H9 (cell line): ENCODE data around the gene SLC16A2. TPM values are rescaled to one million over a fixed set of nuclear protein-coding genes. Genes with fewer than 3 reads are reported as not detected.

Experiments used
- DNase-seq: peaks from one replicate; pipeline ENCODE4 v3.0.0-alpha.2; 2017
- H2AFZ ChIP-seq: one replicate; pipeline ENCODE4 v1.6.1; 2013; ENCODE audit warnings: mild to moderate bottlenecking, low read length, control low read depth, moderate library complexity
- H2AK5ac ChIP-seq: 2 replicates; pipeline ENCODE4 v1.6.1; 2013; ENCODE audit warnings: low read length, control low read depth, mixed read lengths; ENCODE audit not compliant: insufficient read length
- H2BK120ac ChIP-seq: one replicate; pipeline ENCODE4 v1.6.1; 2013; ENCODE audit warnings: low read depth, mild to moderate bottlenecking, low read length, control low read depth, inconsistent platforms; ENCODE audit not compliant: poor library complexity, severe bottlenecking
- H2BK12ac ChIP-seq: 2 replicates; pipeline ENCODE4 v1.6.1; 2013; ENCODE audit warnings: low read length, control low read depth, mixed read lengths, low read depth; ENCODE audit not compliant: insufficient read length
- H2BK15ac ChIP-seq: 2 replicates; pipeline ENCODE4 v1.6.1; 2013; ENCODE audit warnings: low read depth, low read length, control low read depth
- H2BK20ac ChIP-seq: one replicate; pipeline ENCODE4 v1.6.1; 2013; ENCODE audit warnings: low read depth, mild to moderate bottlenecking, low read length, control low read depth, inconsistent platforms; ENCODE audit not compliant: poor library complexity, severe bottlenecking
- H2BK5ac ChIP-seq: 2 replicates; pipeline ENCODE4 v1.6.1; 2013; ENCODE audit warnings: low read length, control low read depth, mixed read lengths; ENCODE audit not compliant: insufficient read length
- H3K14ac ChIP-seq: 2 replicates; pipeline ENCODE4 v1.6.1; 2013; ENCODE audit warnings: low read length, control low read depth; ENCODE audit not compliant: insufficient read depth
- H3K18ac ChIP-seq: 2 replicates; pipeline ENCODE4 v1.6.1; 2013; ENCODE audit warnings: low read depth, mild to moderate bottlenecking, mixed read lengths, low read length, control low read depth; ENCODE audit not compliant: insufficient read length
- H3K23ac ChIP-seq: 2 replicates; pipeline ENCODE4 v1.6.1; 2013; ENCODE audit warnings: low read length, control low read depth, mixed read lengths, low read depth; ENCODE audit not compliant: insufficient read length
- H3K23me2 ChIP-seq: 2 replicates; pipeline ENCODE4 v1.6.1; 2013; ENCODE audit warnings: low read depth, mild to moderate bottlenecking, mixed read lengths, low read length, control low read depth; ENCODE audit not compliant: insufficient read length, poor library complexity, severe bottlenecking
- H3K27ac ChIP-seq: 2 replicates; pipeline ENCODE4 v1.5.1; 2013; ENCODE audit warnings: low read length, control low read depth, mixed read lengths, low read depth; ENCODE audit not compliant: insufficient read length
- H3K27me3 ChIP-seq: 2 replicates; pipeline ENCODE4 v1.6.1; 2013; ENCODE audit warnings: low read length, control low read depth, inconsistent platforms; ENCODE audit not compliant: insufficient read depth
- H3K4ac ChIP-seq: 2 replicates; pipeline ENCODE4 v1.6.1; 2013; ENCODE audit warnings: low read depth, mild to moderate bottlenecking, control low read depth, inconsistent platforms, low read length, moderate library complexity
- H3K4me1 ChIP-seq: 2 replicates; pipeline ENCODE4 v1.6.1; 2013; ENCODE audit warnings: low read length, control low read depth, inconsistent platforms; ENCODE audit not compliant: insufficient read depth
- H3K4me2 ChIP-seq: 2 replicates; pipeline ENCODE4 v1.6.1; 2013; ENCODE audit warnings: low read length, control low read depth, mixed read lengths; ENCODE audit not compliant: insufficient read length, insufficient read depth
- H3K56ac ChIP-seq: 2 replicates; pipeline ENCODE4 v1.6.1; 2013; ENCODE audit warnings: low read depth, mild to moderate bottlenecking, mixed read lengths, low read length, control low read depth; ENCODE audit not compliant: insufficient read length
- H3K79me1 ChIP-seq: 2 replicates; pipeline ENCODE4 v1.6.1; 2013; ENCODE audit warnings: low read depth, mild to moderate bottlenecking, moderate library complexity, low read length, control low read depth, inconsistent platforms; ENCODE audit not compliant: insufficient read depth, poor library complexity, severe bottlenecking
- H3K79me2 ChIP-seq: 2 replicates; pipeline ENCODE4 v1.6.1; 2013; ENCODE audit warnings: low read length, control low read depth, inconsistent platforms; ENCODE audit not compliant: insufficient read depth
- H3K9ac ChIP-seq: 2 replicates; pipeline ENCODE4 v1.6.1; 2013; ENCODE audit warnings: low read length, control low read depth, mixed read lengths; ENCODE audit not compliant: insufficient read length; ENCODE audit errors: extremely low read depth
- H3K9me3 ChIP-seq: one replicate; pipeline ENCODE4 v1.6.1; 2013; ENCODE audit warnings: low read depth, low read length, inconsistent platforms; ENCODE audit not compliant: control insufficient read depth
- H3T11ph ChIP-seq: one replicate; pipeline ENCODE4 v1.6.1; 2013; ENCODE audit warnings: mild to moderate bottlenecking, low read length, control low read depth, inconsistent platforms
- H4K20me1 ChIP-seq: one replicate; pipeline ENCODE4 v1.6.1; 2013; ENCODE audit not compliant: control insufficient read depth, insufficient read length, insufficient read depth
- H4K5ac ChIP-seq: 2 replicates; pipeline ENCODE4 v1.6.1; 2013; ENCODE audit warnings: low read depth, mild to moderate bottlenecking, mixed read lengths, low read length, control low read depth; ENCODE audit not compliant: insufficient read length
- H4K8ac ChIP-seq: replicated peaks from 2 replicates; pipeline ENCODE4 v1.6.1; 2013; ENCODE audit warnings: low read length, control low read depth, mixed read lengths, low read depth; ENCODE audit not compliant: insufficient read length
- H4K91ac ChIP-seq: 2 replicates; pipeline ENCODE4 v1.6.1; 2013; ENCODE audit warnings: low read depth, mild to moderate bottlenecking, moderate library complexity, mixed read lengths, low read length, control low read depth; ENCODE audit not compliant: insufficient read length
- H3K27ac Mint-ChIP-seq, 3 experiments: 2 replicates in 2 of 3; 3 replicates in 1 of 3; pipeline ENCODE4 v1.8.0; 2020 to 2021; ENCODE audit warnings: mixed read lengths in 3 of 3, mild to moderate bottlenecking in 1 of 3, moderate library complexity in 1 of 3
- H3K27me3 Mint-ChIP-seq: 2 replicates; pipeline ENCODE4 v1.8.0; 2021; ENCODE audit warnings: low read depth, mild to moderate bottlenecking, moderate library complexity, mixed read lengths
- H3K36me3 Mint-ChIP-seq, 3 experiments: 2 replicates in 2 of 3; 3 replicates in 1 of 3; pipeline ENCODE4 v1.8.0; 2020 to 2021; ENCODE audit warnings: low read depth in 3 of 3, mixed read lengths in 3 of 3; ENCODE audit not compliant: insufficient read depth in 1 of 3
- H3K4me1 Mint-ChIP-seq, 2 experiments: 2 replicates each; pipeline ENCODE4 v1.8.0; 2020; ENCODE audit warnings: mixed read lengths in 2 of 2
- H3K4me3 Mint-ChIP-seq, 2 experiments: 2 replicates in 1 of 2; 3 replicates in 1 of 2; pipeline ENCODE4 v1.8.0; 2020 to 2021; ENCODE audit warnings: mild to moderate bottlenecking in 2 of 2, mixed read lengths in 2 of 2, moderate library complexity in 1 of 2
- H3K9me3 Mint-ChIP-seq, 2 experiments: 2 replicates in 1 of 2; 3 replicates in 1 of 2; pipeline ENCODE4 v1.8.0; 2020; ENCODE audit warnings: mild to moderate bottlenecking in 2 of 2, mixed read lengths in 2 of 2, moderate library complexity in 1 of 2
- WGBS: extraction: QIAGEN DNeasy Blood & Tissue Kit; methylation state at CpG from one replicate; pipeline ENCODE4 v1.1.7; 2013; ENCODE audit warnings: missing lambda C conversion rate, low lambda C conversion rate, mixed read lengths; ENCODE audit not compliant: insufficient read length; ENCODE audit errors: extremely low coverage; 5-methylcytosine and 5-hydroxymethylcytosine counted together
- total RNA-seq: library from RNA; stranded (reverse); gene quantifications from 2 replicates; pipeline ENCODE4 v1.2.1, GENCODE V29; 2021
- TF ChIP-seq, protein P1 (sequence below): fragments of 200-600 bp; sonication (generic); conservative IDR thresholded peaks from 3 replicates; pipeline ENCODE4 v1.8.0; 2021; ENCODE audit warnings: antibody characterized with exemption, mild to moderate bottlenecking

The SLC16A2 gene
- total RNA-seq, 1 experiment from 2014 or later = 17.1 TPM

DNA sequence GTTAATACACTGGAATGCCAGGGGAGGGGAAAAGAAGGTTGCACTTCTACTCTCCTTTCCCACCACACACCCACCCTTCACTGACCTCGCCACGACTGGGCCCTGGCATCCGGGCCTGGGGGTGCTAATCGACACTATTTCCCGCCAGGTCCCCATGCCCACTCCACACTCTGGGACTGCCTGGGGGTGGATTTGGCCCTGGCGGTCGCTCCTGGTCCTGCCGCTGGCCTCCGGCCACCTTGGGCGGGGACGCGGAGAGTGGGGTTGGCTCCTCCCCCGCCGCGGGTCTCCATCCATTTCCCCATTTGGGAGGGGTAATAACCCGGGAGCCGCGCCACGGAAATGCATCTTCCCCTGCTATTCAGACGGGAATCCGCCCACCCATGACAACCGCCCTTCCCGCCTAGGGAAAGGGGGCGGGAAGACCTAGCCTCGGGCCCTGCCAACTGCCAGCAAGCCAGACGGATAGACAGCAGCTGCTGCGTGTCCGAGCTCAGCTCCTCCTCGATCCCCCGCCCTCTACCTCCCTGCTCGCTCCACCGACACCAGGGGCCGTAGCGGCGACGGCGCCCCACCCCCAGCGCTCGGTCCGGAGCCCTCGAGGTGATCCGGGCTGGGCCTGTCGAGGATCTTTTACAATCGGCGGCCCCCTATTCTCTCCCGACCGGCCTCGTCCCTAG is 115.0 kb downstream of the SLC16A2 start:
- TF ChIP-seq, protein P1, sequence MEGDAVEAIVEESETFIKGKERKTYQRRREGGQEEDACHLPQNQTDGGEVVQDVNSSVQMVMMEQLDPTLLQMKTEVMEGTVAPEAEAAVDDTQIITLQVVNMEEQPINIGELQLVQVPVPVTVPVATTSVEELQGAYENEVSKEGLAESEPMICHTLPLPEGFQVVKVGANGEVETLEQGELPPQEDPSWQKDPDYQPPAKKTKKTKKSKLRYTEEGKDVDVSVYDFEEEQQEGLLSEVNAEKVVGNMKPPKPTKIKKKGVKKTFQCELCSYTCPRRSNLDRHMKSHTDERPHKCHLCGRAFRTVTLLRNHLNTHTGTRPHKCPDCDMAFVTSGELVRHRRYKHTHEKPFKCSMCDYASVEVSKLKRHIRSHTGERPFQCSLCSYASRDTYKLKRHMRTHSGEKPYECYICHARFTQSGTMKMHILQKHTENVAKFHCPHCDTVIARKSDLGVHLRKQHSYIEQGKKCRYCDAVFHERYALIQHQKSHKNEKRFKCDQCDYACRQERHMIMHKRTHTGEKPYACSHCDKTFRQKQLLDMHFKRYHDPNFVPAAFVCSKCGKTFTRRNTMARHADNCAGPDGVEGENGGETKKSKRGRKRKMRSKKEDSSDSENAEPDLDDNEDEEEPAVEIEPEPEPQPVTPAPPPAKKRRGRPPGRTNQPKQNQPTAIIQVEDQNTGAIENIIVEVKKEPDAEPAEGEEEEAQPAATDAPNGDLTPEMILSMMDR = peak; percentile 35; the same call in 2 of the 3 replicates
- Histone ChIP-seq H2BK120ac (no peak overlapping the region), H3K14ac (no peak overlapping the region), H2AK5ac (no peak overlapping the region), H2BK20ac (no peak overlapping the region), H3K79me2 (no peaks in the 10 kb centered on the region), H4K5ac (no peak overlapping the region), H3K4me2 (peak overlapping the region; percentile 63), H3K56ac (no peak overlapping the region), H2BK5ac (no peak overlapping the region), H2BK12ac (no peak overlapping the region), H3T11ph (no peak overlapping the region), H3K27ac (no peak overlapping the region), H4K91ac (no peak overlapping the region), H2BK15ac (no peak overlapping the region), H3K27me3 (no peaks in the 10 kb centered on the region), H3K23ac (no peak overlapping the region), H4K20me1 (no peaks in the 10 kb centered on the region), H3K4ac (no peak overlapping the region), H3K9ac (no peak overlapping the region), H4K8ac (no peak overlapping the region), H3K4me1 (no peaks in the 10 kb centered on the region), H3K23me2 (peaks cover 5% of the 10 kb centered on the region), H3K18ac (no peak overlapping the region), H3K79me1 (no peaks in the 10 kb centered on the region), H3K9me3 (no peaks in the 10 kb centered on the region), H2AFZ (no peak overlapping the region)
- Mint-ChIP-seq H3K4me3 (peak overlapping the region; percentile 63 to 76), H3K27me3 (peaks cover 7% of the 10 kb centered on the region), H3K4me1 (peaks cover 18 to 20% of the 10 kb centered on the region in 2 experiments), H3K9me3 (peaks cover 31 to 63% of the 10 kb centered on the region in 2 experiments), H3K36me3 (peaks cover 3 to 14% (median 4%) of the 10 kb centered on the region in 3 experiments; a peak in 6 of 7 replicates), H3K27ac (no peak overlapping the region)
- peak; percentile 69 for DNase-seq
- no CpG with 5 or more reads among the region's 48 CpGs for WGBS
